Thyroid gland (tissue), 4 donors: ENCODE measurements around the gene THBS1. TPM values are rescaled to one million over a fixed set of nuclear protein-coding genes. Genes with fewer than 3 reads are reported as not detected.

Experiments
- DNase-seq, 2 donors: peaks; one replicate each; pipeline ENCODE4 v3.0.0-alpha.2; 2019
- H3K27ac ChIP-seq, 3 donors: fragments of 200-600 bp; sonication (generic); 1 replicate in 2 of 3; 2 replicates in 1 of 3; pipeline ENCODE4 v1.5.1; 2016 to 2019; ENCODE audit warnings: mild to moderate bottlenecking in 1 of 3, moderate library complexity in 1 of 3
- H3K27me3 ChIP-seq: fragments of 200-600 bp; sonication (generic); one replicate; pipeline ENCODE4 v1.5.1; 2019
- H3K36me3 ChIP-seq, 2 donors: fragments of 200-600 bp; sonication (generic); one replicate each; pipeline ENCODE4 v1.5.1; 2016 to 2019
- H3K4me1 ChIP-seq, 2 donors: fragments of 200-600 bp; sonication (generic); one replicate each; pipeline ENCODE4 v1.5.1; 2017 to 2019
- H3K4me3 ChIP-seq, 3 donors: fragments of 200-600 bp; sonication (generic); replicated peaks in 1 of 3; 1 replicate in 2 of 3; 2 replicates in 1 of 3; pipeline ENCODE4 v1.5.1; 2016; ENCODE audit warnings: mild to moderate bottlenecking in 1 of 3
- H3K9me3 ChIP-seq: fragments of 200-600 bp; sonication (generic); one replicate; pipeline ENCODE4 v1.5.1; 2017
- CTCF ChIP-seq, 6 experiments: fragments of 200-600 bp in 3 of 6; fragments of 450-650 bp in 3 of 6; sonication (generic) in 3 of 6; IDR thresholded peaks; one replicate each; pipeline ENCODE4 v1.5.1; 2016 to 2019; ENCODE audit warnings: antibody characterized with exemption in 6 of 6, mild to moderate bottlenecking in 2 of 6, inconsistent platforms in 1 of 6, moderate library complexity in 1 of 6
- POLR2A ChIP-seq, 2 donors: fragments of 450-650 bp; IDR thresholded peaks; one replicate each; pipeline ENCODE4 v1.6.1; 2017; ENCODE audit warnings: antibody characterized with exemption in 2 of 2, mild to moderate bottlenecking in 2 of 2, moderate library complexity in 1 of 2
- WGBS, 2 donors: methylation state at CpG; one replicate each; pipeline ENCODE4 v1.1.5; 2017; 5-methylcytosine and 5-hydroxymethylcytosine counted together
- intact Hi-C: fragments of 100-400 bp; cut with DNase I; formaldehyde crosslinking; loops from one replicate; pipeline ENCODE4 v1.15.1; 2023
- total RNA-seq, 4 donors: library from RNA; depleted of rRNA; stranded (reverse); fragments of >200 nt; gene quantifications; one replicate each; pipeline ENCODE4 v1.2.3, GENCODE V29; 2016

The THBS1 gene
- total RNA-seq, 4 donors from 2014 or later = 15.3 to 155 (median 57.8) TPM

- intact Hi-C loops = no loop called here
Observed at GRCh38 chr15:39627451-39628143, 46.7 kb downstream of the THBS1 start.

GRCh38 chr15:39628144-39628508 lies 47.2 kb downstream of the THBS1 start:
- no peak overlapping the region for H3K27ac ChIP-seq
- no peaks in the 10 kb centered on the region for H3K36me3 ChIP-seq
- TF ChIP-seq CTCF (IDR thresholded peaks at IDR 0.05) = no peak
- TF ChIP-seq POLR2A (IDR thresholded peaks at IDR 0.05) = no peak
- H3K4me1 ChIP-seq = peaks cover 0 to 9% of the 10 kb centered on the region in 2 donors
- DNase-seq = no peak
- no peaks in the 10 kb centered on the region for H3K9me3 ChIP-seq
- WGBS, 2 donors = 78 to 82% methylated on average over 5 of the region's 5 CpGs
- intact Hi-C loops = no loop called here
- no peak overlapping the region for H3K4me3 ChIP-seq
- H3K27me3 ChIP-seq = no peaks in the 10 kb centered on the region

More at GRCh38 chr15:39627451-39628143, 46.7 kb downstream of the THBS1 start:
- TF ChIP-seq POLR2A (IDR thresholded peaks at IDR 0.05) = no peak
- no peak for TF ChIP-seq CTCF (IDR thresholded peaks at IDR 0.05)
- no peak overlapping the region for H3K4me3 ChIP-seq
- H3K9me3 ChIP-seq = no peaks in the 10 kb centered on the region
- no peaks in the 10 kb centered on the region for H3K27me3 ChIP-seq
- WGBS, 2 donors = 89 to 93% methylated on average over 3 of the region's 3 CpGs
- DNase-seq = no peak
- peaks cover 0 to 9% of the 10 kb centered on the region in 2 donors for H3K4me1 ChIP-seq
- no peak overlapping the region for H3K27ac ChIP-seq
- no peaks in the 10 kb centered on the region for H3K36me3 ChIP-seq

- 73 to 81% methylated on average over 8 to 9 of the region's 9 CpGs for WGBS, 2 donors
- H3K27ac ChIP-seq = no peak overlapping the region
- intact Hi-C loops = no loop called here
Observed at GRCh38 chr15:39628546-39629257, 47.8 kb downstream of the THBS1 start.

GRCh38 chr15:39629371-39629770 lies 48.5 kb downstream of the THBS1 start:
- H3K27me3 ChIP-seq = no peaks in the 10 kb centered on the region
- peaks cover 0 to 9% of the 10 kb centered on the region in 2 donors for H3K4me1 ChIP-seq
- intact Hi-C loops = no loop called here
- no peaks in the 10 kb centered on the region for H3K36me3 ChIP-seq
- no peak for DNase-seq
- no peak overlapping the region for H3K4me3 ChIP-seq
- TF ChIP-seq CTCF (IDR thresholded peaks at IDR 0.05) (no peak), POLR2A (IDR thresholded peaks at IDR 0.05) (no peak)
- H3K9me3 ChIP-seq = no peaks in the 10 kb centered on the region
- no peak overlapping the region for H3K27ac ChIP-seq
- 75 to 82% methylated on average over 5 of the region's 5 CpGs for WGBS, 2 donors

More at GRCh38 chr15:39628546-39629257, 47.8 kb downstream of the THBS1 start:
- Histone ChIP-seq H3K9me3 (no peaks in the 10 kb centered on the region), H3K4me3 (no peak overlapping the region), H3K27me3 (no peaks in the 10 kb centered on the region), H3K36me3 (no peaks in the 10 kb centered on the region), H3K4me1 (peaks cover 0 to 9% of the 10 kb centered on the region in 2 donors)
- no peak for DNase-seq
- no peak for TF ChIP-seq POLR2A (IDR thresholded peaks at IDR 0.05)

- intact Hi-C loops = no loop called here
- Histone ChIP-seq H3K27ac (no peak overlapping the region), H3K4me3 (no peak overlapping the region), H3K9me3 (no peaks in the 10 kb centered on the region), H3K27me3 (no peaks in the 10 kb centered on the region), H3K36me3 (no peaks in the 10 kb centered on the region), H3K4me1 (peaks cover 0 to 9% of the 10 kb centered on the region in 2 donors)
- TF ChIP-seq CTCF (IDR thresholded peaks at IDR 0.05) (no peak), POLR2A (IDR thresholded peaks at IDR 0.05) (no peak)
- WGBS, 2 donors = 77 to 81% methylated on average over 3 of the region's 3 CpGs
- DNase-seq = no peak
Observed at GRCh38 chr15:39629906-39630305, 49.0 kb downstream of the THBS1 start.
